HG03066 (cell line): ENCODE results near the gene HSD3B1.
"Not testable (repeated sequence)": the region's sequence is repeated elsewhere in the genome, so short reads cannot be mapped to it uniquely, and the experiment has no call there.

Experiments used
- ATAC-seq: cut with Tn5 transposase; IDR thresholded peaks from one replicate; pipeline ENCODE4 v1.9.1; 2021; ENCODE audit warnings: low read depth; ENCODE audit not compliant: unreplicated experiment

The HSD3B1 gene

DNA sequence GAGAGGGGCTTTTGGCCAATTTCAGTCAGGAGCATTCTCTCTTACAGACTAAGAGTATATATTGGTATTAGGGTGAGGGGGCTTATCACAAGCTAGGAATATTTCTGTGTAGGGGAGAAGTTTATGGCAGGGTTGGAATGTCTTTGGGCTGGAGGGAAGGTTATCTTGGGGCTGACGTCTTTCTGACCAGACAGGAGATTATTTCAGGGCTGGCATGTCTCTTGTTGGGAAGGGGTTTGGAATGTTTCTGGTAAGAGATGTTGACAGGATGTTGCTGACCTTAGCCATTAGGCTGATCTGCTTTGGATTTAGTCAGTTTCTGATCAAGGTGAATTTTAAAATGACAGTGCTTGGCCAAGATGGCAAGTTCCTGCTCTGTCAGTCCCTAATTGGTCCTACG lies 17.8 kb upstream of the HSD3B1 start:
- ATAC-seq: no peak

DNA sequence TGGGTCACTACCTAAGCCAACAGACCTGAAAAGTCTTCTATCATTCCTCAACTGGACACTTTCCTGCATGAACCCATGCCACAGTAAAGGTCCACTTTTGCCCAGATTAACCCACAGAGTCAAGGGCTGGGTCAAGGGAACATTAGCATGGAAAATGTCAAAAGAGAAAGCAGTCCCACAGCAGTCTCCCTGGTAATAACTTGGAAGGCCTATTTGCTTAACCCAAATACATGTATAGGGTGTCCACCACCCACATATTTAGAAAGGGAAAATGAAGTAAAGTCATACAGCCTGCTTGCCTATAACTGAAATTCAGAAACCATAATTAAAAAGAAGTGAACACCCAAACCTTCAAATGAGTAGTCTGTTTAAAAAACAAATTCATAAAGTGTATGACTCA lies 16.1 kb upstream of the HSD3B1 start:
- no peak for ATAC-seq

DNA sequence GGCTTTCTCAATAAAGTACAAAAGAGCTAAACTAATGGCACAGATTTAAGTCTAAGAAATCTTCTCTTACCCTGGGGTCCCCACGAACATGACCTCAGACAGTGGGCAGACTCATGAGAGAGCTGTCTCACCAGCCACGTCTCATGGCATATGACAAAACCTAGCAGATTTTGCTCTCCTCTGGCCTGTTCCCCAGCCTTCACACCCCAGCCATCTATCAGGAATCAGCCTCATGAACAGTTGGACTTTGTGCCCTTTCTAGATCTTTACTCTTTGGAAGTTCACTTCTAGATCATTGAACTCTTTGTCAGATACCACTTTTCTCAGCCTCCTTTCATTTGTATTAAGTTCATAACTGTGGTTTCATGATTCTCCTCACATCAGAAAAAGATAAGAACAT lies 14.2 kb upstream of the HSD3B1 start:
- no peak for ATAC-seq

DNA sequence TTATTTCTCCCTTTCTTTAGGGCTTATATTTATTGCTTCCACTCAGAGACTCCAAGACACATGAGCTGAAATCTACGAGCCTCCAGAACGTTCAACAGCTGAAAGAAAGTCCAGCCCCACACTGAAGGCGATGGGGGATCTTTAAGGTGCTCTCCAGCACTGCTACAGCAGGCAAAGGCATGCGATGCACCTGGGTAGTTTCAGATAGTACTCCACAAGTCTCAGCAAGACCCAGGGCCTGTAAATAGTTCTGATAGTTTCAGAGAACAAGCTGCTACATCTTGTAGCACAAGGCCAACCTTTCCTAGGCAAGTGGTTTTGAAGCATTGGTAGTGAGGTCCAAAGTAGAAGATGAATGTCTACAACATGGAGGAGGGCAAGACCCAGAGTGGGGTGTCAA lies 2.2 kb upstream of the HSD3B1 start:
- ATAC-seq: no peak

DNA sequence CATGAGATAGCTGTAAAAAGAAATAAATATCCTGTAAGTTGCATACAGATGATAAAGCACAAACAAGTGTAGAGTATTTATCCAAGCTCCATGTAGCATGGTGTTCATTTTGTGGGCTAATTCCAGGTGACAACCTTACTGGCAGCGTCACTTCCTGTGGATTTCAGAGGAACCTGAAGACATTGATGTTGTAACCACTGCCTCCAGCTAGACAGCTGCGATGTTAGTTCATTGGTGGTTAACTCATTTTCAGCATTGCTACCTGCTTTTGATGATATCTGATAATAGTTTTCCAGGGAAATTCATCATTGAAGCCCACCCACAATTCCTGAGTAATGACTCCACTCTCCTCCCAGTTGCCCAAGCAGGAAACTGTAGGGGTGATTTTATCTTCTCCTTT lies 3.0 kb downstream of the HSD3B1 start:
- ATAC-seq: no peak

DNA sequence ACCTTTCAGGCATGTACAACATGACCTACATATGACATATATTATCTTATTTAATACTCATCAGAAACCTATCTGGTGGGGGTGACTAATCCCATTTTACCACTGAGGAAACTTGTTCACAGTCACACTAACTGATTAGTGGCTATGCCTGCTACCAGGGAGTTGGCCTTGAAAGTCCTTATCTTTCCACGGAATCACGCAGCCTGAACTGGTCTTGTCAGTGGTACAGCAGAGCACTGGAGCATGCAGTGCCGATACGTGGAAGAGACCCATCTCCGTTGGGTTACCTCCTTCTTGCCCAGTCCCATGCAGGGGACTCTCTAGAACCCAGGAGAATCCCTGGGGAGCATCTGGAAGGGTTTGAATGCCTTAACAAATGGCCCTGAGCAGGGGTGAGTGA lies 8.2 kb downstream of the HSD3B1 start:
- ATAC-seq: no peak

DNA sequence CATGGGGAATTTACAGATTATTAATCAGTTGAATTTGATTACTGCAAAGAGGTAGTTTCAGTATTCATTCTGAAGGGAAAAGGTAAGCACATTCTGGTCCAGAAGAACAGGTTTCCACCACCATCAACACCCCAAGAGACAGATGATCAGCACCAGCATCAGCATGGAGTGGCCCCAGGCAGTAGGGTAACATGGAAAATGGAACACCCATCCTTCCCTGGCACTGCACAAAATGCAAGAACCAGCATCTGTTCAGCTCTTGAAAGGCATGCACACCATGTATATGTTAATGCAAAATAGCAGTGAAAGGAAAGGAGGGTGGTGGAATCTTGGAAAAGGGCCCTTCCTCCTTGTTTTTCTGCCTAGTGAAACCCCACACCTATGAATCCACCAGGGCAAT lies 9.2 kb downstream of the HSD3B1 start:
- no peak for ATAC-seq

DNA sequence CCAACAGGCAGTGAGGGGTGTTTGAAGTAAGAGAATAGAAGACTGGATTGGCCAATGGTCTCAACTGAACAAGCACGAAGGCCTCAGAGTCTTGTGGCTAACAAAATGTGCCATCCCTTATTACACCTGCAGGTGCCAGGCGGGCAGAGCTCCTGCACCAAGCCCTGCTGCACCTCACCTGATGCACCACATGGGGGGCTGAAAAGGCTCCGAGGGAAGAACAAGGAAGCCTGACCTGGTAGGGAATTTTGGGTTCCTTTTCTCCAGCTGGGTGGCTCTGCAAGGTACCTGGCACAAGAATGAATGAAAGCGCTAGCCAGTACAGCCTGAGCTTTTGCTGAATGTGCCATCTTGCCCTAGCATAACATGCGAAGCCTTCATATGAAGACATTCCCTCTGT lies 9.7 kb downstream of the HSD3B1 start:
- no peak for ATAC-seq

DNA sequence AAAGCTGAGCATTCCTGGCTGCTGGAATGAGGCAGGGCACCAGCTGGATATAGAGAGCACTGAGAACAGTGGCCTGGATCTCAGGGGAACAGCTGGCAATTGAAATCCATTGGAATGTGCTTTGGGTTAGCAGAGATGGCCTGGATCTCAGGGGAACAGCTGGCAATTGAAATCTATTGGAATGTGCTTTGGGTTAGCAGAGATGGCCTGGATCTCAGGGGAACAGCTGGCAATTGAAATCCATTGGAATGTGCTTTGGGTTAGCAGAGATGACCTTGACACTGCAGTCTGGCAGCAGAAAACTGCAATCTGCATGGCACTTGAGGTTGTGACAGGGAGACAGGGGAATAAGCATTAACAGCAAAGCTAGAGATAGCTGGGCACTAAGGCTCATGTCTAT lies 10.7 kb downstream of the HSD3B1 start:
- not testable (repeated sequence) for ATAC-seq

DNA sequence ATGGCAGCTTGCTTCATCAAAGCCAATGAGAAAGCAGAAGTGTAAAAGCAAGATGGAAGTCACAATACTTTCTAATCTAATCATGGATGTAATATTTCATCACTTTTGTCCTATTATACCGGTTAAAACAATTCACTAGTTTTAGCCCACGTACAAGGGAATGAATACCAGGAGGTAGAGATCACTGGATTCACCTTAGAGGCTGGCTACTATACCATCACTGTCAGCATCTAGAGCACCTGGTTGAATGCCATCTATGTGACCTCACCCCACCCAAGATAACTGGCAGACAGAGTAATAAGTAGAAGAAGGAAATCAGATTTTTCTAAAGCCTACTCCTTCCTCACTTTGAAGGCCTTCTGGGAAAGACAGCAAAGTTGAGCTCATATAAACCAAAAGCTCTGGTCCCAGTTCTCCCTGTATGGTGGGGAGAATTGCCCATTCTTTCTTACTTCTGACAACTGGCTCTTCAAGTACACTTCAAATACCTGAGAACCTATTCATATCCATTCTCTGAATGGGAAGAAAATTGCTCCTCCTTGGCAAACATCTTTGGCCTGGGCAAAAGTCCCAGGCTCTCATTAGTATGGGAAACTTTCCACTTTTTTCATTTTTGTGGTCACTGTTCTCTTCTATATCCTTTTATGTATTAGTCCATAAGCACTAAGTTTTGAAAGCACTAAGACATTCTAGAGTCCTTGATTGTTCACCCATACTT lies 24.8 kb downstream of the HSD3B1 start:
- ATAC-seq: no peak

DNA sequence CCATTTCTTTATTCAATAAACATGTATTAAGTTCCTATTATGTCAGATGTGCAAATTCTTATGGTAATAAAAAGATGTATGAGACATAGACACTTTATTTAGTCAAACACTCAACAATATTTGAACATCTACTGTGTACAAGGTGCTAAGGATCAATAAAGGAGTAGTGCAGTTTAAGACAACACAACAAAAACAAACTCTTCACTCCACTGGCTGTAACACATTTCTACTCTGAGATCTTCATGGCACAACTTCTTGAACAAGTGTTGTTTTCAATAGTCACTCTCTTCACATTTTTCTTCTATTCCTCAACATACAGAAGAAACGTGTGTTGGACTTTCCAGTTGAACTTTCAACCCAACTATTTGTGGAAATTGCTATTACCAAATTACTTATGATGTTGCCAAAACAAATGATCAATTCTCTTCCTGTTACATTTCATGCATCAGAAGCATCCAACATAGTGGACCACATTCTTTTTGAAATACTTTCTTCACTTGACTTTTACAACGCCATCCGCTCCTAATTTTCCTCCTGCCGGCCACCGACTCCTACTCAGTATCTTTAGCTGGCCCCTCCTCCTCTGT lies 25.4 kb downstream of the HSD3B1 start:
- ATAC-seq: no peak

DNA sequence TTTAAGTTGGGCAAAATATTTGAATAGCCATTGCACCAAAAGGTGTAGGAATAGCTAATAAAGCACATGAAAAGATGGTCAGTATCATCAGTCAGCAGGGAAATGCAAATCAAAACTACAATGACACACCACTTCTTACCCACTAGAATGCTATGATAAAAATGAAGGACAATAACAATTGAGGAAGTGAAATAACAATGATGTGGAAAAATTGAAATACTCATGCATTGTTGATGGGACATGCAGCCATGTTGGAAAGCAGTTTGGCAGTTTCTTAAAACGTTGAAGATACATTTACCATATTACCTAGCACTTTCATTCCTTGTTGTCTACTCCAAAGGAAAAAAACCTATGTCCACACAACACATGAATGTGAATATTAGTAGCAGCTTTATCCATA lies 28.4 kb downstream of the HSD3B1 start:
- ATAC-seq: no peak

DNA sequence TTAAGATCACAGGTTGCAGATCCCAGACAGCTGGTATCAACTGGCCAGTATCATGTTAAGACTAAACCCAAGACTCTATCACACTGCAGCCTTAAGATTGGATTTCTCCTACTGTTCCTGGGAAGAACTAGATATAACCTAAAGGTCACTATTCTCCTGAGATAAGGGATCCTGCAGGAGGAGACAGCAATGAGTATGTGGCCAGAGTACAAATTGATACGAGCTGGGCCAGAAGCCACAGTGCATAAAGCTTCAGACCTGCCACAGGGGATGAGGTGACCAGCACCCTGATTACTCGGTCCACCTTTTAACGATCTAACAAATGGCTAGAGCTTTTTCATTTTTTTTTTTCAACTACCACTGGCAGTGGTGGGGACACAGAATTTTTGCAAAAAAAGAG lies 31.0 kb downstream of the HSD3B1 start:
- ATAC-seq: no peak

DNA sequence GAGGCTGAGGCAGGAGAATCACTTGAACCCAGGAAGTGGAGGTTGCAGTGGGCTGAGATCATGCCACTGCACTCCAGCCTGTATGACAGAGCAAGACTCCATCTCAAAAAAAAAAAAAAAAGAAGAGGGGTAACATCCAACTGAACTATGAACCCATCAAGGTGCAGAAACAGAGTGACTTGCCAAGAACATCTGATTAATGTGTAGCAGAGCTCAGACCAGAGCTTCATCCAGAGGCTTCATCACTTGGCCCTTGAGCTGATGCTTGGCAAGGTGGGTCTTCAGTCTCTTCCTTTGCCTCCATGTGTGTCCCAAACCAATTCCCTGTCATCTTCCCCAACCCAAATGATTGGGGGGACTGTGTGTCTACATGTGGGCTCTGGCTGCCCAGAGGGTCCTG lies 32.6 kb downstream of the HSD3B1 start:
- ATAC-seq: no peak

DNA sequence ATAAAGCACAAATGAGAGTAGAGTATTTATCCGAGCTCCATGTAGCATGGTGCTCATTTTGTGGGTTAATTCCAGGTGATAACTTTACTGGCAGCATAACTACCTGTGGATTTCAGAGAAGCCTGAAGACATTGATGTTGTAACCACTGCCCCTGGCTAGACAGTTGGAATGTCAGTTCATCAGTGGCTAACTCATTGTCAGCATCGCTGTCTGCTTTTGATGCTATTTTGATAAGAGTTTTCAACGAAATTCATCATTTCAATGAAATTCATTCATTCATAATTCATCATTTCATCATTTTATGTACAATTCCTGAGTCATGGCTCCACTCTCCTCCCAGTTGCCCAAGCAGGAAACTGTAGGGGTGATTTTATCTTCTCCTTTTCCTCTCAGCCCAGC lies 34.4 kb downstream of the HSD3B1 start:
- ATAC-seq: no peak

DNA sequence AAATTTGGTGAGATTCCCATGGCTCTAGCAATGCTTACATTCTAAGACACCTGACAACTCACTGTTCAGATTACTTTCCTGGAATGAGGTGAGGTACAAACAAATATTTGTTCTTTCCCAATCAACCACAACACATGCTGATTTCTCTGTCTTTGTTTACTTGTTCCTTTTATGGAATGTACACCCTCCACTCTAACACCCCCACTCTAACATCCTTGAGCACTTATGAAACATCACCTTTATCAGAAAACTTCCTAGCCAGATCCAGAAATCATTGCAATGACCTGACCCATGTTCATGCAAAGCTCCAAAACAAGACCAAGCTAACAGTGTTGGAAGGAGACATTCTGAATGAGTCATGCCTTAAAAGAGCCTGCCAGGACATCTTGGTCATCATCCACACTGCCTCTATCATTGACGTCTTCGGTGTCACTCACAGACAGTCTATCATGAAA lies 35.5 kb downstream of the HSD3B1 start:
- ATAC-seq: no peak

DNA sequence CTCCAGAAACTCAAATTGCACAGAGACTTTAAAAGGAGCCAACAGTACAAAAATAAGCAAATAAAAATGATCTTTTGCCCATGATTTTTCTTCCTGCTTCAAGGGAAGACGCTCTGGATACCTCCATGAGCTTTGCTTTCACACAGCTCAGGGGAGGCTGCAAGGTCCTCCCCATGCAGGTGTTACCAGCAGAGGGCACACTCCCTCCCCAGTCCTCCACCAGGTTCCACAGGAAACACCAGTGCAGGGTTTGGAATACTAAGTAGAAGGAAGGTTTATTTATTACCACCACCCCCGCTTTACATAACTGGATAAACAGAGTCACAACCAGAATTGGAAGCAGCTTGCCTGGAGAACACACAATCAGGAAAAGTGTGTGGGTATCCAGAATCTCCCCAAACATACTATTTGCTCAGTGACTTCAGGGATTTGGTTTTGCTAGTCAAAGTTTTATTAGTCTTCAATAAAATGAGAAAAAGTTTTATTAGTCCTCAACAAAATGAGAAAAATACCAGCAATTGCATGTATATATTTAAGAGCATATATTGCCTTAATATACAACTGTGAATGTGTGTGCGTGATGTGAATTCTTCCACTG lies 37.3 kb downstream of the HSD3B1 start:
- ATAC-seq: no peak

DNA sequence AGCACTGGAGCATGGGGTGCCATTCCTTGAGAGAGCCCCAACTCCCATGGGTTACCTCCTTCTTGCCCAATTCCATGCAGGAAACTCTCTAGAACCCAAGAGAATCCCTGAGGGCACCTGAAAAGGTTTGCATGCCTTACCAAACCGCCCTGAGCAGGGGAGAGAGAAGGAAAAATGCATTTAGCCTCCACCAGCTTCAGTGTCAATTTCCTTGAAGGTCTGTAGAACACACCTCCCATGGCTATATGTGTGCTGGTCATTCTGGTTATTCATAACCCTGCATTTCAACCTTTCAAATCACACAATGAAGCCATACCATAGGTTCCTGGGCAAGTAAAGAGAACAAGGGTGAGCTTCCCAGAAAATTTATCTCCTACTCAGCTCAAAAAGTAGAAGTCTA lies 39.6 kb downstream of the HSD3B1 start:
- no peak for ATAC-seq

DNA sequence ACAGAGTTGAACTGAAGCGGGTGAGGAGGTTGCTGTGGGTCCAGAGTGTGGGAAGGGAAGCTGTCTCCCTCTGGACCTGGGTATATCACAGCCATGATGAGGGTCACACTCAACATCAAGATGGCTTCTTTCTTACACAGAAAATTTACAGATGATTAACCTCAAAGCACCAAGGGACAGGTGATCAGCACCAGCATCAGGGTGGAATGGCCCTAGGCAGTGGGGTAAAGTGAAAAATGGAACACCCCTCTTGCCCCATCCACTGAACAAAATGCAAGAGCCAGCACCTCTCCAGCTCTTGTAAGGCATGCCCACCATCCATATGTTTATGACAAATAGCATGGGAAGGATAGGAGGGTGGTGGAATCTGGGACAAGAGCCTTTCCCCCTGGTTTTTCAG lies 40.3 kb downstream of the HSD3B1 start:
- no peak for ATAC-seq

DNA sequence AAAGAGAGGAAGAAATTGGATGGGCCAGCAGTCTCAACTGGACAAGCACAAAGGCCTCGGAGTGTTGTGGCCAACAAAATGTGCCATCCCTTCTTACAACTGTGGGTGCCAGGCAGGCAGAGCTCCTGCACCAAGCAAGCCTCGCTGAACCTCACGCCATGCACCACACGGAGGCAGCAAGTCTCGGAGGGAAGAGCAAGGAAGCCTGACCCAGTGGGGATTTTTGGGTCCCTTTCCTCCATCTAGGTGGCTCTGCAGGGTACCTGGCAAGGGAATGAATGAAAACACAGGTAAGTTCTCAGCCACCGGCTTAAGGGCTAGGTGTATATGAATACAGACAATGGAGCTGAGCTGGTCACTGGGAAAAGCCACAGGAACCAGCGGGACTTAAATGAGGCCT lies 40.8 kb downstream of the HSD3B1 start:
- ATAC-seq: no peak

DNA sequence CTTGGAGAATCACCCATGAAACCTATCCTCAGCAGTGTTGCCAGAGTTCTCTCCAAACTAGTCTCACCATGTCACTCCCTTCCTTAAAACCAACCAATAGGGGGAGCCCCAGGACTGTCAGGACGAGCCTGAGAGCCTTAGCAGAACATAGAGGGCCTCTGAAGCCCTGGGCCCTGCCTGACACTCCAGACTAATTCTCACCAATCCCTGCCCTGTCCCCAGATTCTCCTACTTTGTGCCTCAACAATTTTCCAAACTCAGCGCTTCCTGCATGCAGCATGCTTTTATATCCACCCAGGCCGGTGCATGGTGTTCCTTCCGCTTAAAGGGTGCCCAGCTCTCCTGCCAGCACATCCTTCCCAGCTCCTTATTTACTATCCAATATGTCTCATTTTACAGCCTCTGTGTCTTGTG lies 42.7 kb downstream of the HSD3B1 start:
- no peak for ATAC-seq

DNA sequence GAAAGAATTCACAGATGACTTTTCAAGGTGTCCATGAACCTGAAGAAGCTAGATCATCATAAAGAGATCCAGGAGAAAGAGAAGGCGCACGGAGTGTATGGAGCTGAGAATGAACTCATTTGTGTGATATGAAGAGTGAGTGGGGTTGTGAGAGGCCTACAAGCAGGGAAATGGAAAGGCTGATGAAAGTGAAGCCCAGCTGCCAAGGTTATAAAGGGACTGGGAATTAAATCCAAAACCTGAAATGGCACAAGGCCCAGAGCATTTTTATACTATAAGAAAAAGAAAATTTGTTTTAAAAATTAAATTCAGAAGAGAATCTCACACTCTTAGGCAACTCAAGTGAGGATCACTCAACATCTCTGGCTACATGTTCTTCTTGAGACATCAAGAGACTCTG lies 43.4 kb downstream of the HSD3B1 start:
- ATAC-seq: no peak
